Measurements from ENCODE around the gene SNX6. TPM values are rescaled to one million over a fixed set of nuclear protein-coding genes. Genes with fewer than 3 reads are reported as not detected.
A peak's percentile ranks its signal among the peaks of the same experiment; 100 is the strongest.

Gene SNX6
- total RNA-seq, 4 donors from 2014 or later, result 80.8 to 154 (median 98.6) TPM

GRCh38 chr14:34671716-34672115 is 41.8 kb upstream of the SNX6 start:
- Histone ChIP-seq H3K36me3 (no peaks in the 10 kb centered on the region), H3K27me3 (no peaks in the 10 kb centered on the region)
- WGBS, 2 donors, result 70 to 72% methylated on average over 6 of the region's 6 CpGs

GRCh38 chr14:34668111-34668510 is 38.2 kb upstream of the SNX6 start:
- no peaks in the 10 kb centered on the region for H3K4me1 ChIP-seq
- WGBS, 2 donors, result 84 to 95% methylated on average over 2 of the region's 2 CpGs
- DNase-seq, result no peak
- no peak overlapping the region for H3K27ac ChIP-seq
- H3K4me3 ChIP-seq (replicated peaks in 1 of 3), result no peak overlapping the region
- no peaks in the 10 kb centered on the region for H3K9me3 ChIP-seq
- no peak for TF ChIP-seq POLR2A (IDR thresholded peaks at IDR 0.05)
- intact Hi-C loops (cut with DNase I), result no loop called here
- no peaks in the 10 kb centered on the region for H3K36me3 ChIP-seq
- H3K27me3 ChIP-seq, result no peaks in the 10 kb centered on the region

More at GRCh38 chr14:34671716-34672115, 41.8 kb upstream of the SNX6 start:
- Histone ChIP-seq H3K9me3 (no peaks in the 10 kb centered on the region), H3K4me1 (no peaks in the 10 kb centered on the region), H3K4me3 (replicated peaks in 1 of 3) (no peak overlapping the region), H3K27ac (no peak overlapping the region)
- DNase-seq, result no peak
- intact Hi-C loops (cut with DNase I), result loop anchor here (2.0 kb wide), 1 partner anchor 51 kb away; no protein-coding TSS in a partner anchor
- TF ChIP-seq CTCF (IDR thresholded peaks at IDR 0.05) (no peak), POLR2A (IDR thresholded peaks at IDR 0.05) (no peak)

GRCh38 chr14:34667007-34667406 is 37.1 kb upstream of the SNX6 start:
- no peak for DNase-seq
- Histone ChIP-seq H3K9me3 (no peaks in the 10 kb centered on the region), H3K36me3 (no peaks in the 10 kb centered on the region), H3K27ac (no peak overlapping the region), H3K27me3 (no peaks in the 10 kb centered on the region), H3K4me1 (no peaks in the 10 kb centered on the region), H3K4me3 (replicated peaks in 1 of 3) (no peak overlapping the region)
- intact Hi-C loops (cut with DNase I), result no loop called here
- TF ChIP-seq POLR2A (IDR thresholded peaks at IDR 0.05) (no peak), CTCF (IDR thresholded peaks at IDR 0.05) (no peak)
- 94% methylated on average over 7 of the region's 7 CpGs for WGBS, 2 donors

- intact Hi-C loops (cut with DNase I), result no loop called here
- 43 to 66% methylated on average over 2 of the region's 2 CpGs for WGBS, 2 donors
- Histone ChIP-seq H3K27me3 (no peaks in the 10 kb centered on the region), H3K27ac (no peak overlapping the region), H3K9me3 (no peaks in the 10 kb centered on the region), H3K4me1 (no peaks in the 10 kb centered on the region), H3K36me3 (no peaks in the 10 kb centered on the region), H3K4me3 (replicated peaks in 1 of 3) (no peak overlapping the region)
- peak in 1 of 2 donors; percentile 3 for DNase-seq
- TF ChIP-seq POLR2A (IDR thresholded peaks at IDR 0.05), result no peak
- TF ChIP-seq CTCF (IDR thresholded peaks at IDR 0.05), result no peak
These were observed 36.0 kb upstream of the SNX6 start for GRCh38 chr14:34665785-34666435.

- TF ChIP-seq POLR2A (IDR thresholded peaks at IDR 0.05), result no peak
- no peak for TF ChIP-seq CTCF (IDR thresholded peaks at IDR 0.05)
- intact Hi-C loops (cut with DNase I), result no loop called here
- Histone ChIP-seq H3K36me3 (no peaks in the 10 kb centered on the region), H3K27ac (no peak overlapping the region), H3K4me1 (no peaks in the 10 kb centered on the region), H3K4me3 (replicated peaks in 1 of 3) (no peak overlapping the region), H3K27me3 (no peaks in the 10 kb centered on the region), H3K9me3 (no peaks in the 10 kb centered on the region)
- no peak for DNase-seq
- 93 to 95% methylated on average over 4 of the region's 4 CpGs for WGBS, 2 donors
These were observed 32.7 kb upstream of the SNX6 start for GRCh38 chr14:34662561-34663088.
